SU-DHL-6 (cell line): ENCODE data around the gene SPDEF.

Experiments
- CTCF ChIP-seq: fragments of 200-600 bp; sonication (generic); IDR thresholded peaks from one replicate; pipeline ENCODE4 v1.5.1; 2017; ENCODE audit warnings: antibody characterized with exemption, mild to moderate bottlenecking, low read length, moderate library complexity; ENCODE audit not compliant: insufficient read depth, poor library complexity, severe bottlenecking
- EZH2phosphoT487 ChIP-seq: fragments of 200-600 bp; sonication (generic), shearing (Covaris generic); conservative IDR thresholded peaks from 2 replicates; pipeline ENCODE4 v1.6.1; 2018; ENCODE audit warnings: mild to moderate bottlenecking, antibody characterized with exemption, low read length, moderate library complexity, mixed read lengths

GRCh38 chr6:34494973-34495372 lies 61.2 kb downstream of the SPDEF start:
- no peak for TF ChIP-seq CTCF
- no peak for TF ChIP-seq EZH2phosphoT487
